Suprapubic skin (tissue), 4 donors: ENCODE measurements around the gene TNFAIP3.
"Not testable (repeated sequence)": the region's sequence is repeated elsewhere in the genome, so short reads cannot be mapped to it uniquely, and the experiment has no call there.

Experiments used
- EP300 ChIP-seq: sonication (generic); formaldehyde crosslinking; IDR thresholded peaks from one replicate; pipeline ENCODE4 v1.6.1; 2017; ENCODE audit warnings: antibody characterized with exemption
- POLR2A ChIP-seq, 2 donors: fragments of 450-650 bp; IDR thresholded peaks; one replicate each; pipeline ENCODE4 v1.6.1; 2017; ENCODE audit warnings: antibody characterized with exemption in 2 of 2, mild to moderate bottlenecking in 2 of 2, moderate library complexity in 2 of 2
- POLR2AphosphoS5 ChIP-seq, 3 donors: sonication (generic); formaldehyde crosslinking; IDR thresholded peaks; one replicate each; pipeline ENCODE4 v1.6.1; 2017; ENCODE audit warnings: antibody characterized with exemption in 3 of 3
- TF ChIP-seq, protein P1 (sequence below), 2 donors: fragments of 200-600 bp in 1 of 2; fragments of 450-650 bp in 1 of 2; sonication (generic) in 1 of 2; IDR thresholded peaks; one replicate each; pipeline ENCODE4 v1.5.1; 2016 to 2019; ENCODE audit warnings: antibody characterized with exemption in 2 of 2, mild to moderate bottlenecking in 1 of 2, moderate library complexity in 1 of 2

DNA sequence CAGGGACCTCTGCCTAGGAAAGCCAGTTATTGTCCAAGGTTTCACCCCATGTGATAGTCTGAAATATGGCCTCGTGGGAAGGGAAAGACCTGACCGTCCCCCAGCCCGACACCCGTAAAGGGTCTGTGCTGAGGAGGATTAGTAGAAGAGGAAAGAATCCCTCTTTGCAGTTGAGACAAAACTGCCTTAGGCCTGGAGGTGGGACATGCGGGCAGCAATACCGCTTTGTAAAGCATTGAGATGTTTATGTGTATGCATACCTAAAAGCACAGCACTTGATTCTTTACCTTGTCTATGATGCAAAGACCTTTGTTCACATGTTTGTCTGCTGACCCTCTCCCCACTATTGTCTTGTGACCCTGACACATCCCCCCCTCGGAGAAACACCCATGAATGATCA lies 22.3 kb upstream of the TNFAIP3 start:
- TF ChIP-seq, protein P1, sequence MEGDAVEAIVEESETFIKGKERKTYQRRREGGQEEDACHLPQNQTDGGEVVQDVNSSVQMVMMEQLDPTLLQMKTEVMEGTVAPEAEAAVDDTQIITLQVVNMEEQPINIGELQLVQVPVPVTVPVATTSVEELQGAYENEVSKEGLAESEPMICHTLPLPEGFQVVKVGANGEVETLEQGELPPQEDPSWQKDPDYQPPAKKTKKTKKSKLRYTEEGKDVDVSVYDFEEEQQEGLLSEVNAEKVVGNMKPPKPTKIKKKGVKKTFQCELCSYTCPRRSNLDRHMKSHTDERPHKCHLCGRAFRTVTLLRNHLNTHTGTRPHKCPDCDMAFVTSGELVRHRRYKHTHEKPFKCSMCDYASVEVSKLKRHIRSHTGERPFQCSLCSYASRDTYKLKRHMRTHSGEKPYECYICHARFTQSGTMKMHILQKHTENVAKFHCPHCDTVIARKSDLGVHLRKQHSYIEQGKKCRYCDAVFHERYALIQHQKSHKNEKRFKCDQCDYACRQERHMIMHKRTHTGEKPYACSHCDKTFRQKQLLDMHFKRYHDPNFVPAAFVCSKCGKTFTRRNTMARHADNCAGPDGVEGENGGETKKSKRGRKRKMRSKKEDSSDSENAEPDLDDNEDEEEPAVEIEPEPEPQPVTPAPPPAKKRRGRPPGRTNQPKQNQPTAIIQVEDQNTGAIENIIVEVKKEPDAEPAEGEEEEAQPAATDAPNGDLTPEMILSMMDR (IDR thresholded peaks at IDR 0.05), result not testable (repeated sequence)
- not testable (repeated sequence) for TF ChIP-seq EP300; POLR2A (IDR thresholded peaks at IDR 0.05); POLR2AphosphoS5 (IDR thresholded peaks at IDR 0.05)
